ENCODE results near the gene DNAJC30. TPM values are rescaled to one million over a fixed set of nuclear protein-coding genes. Genes with fewer than 3 reads are reported as not detected.

Gene DNAJC30
- total and polyA plus RNA-seq, 2 donors (not counting 1 experiment from before 2014, with no cell fraction given), result 3.8 to 7.3 TPM

- Histone ChIP-seq H3K4me3 (replicated peaks in 1 of 4; ENCODE audit: control extremely low read depth in 1 of 4, insufficient read depth in 1 of 4, low read depth in 3 of 4, low read length in 4 of 4) (no peak overlapping the region), H3K9ac (ENCODE audit: insufficient read depth, low read length) (no peak overlapping the region), H3K27me3 (ENCODE audit: control insufficient read depth, insufficient read depth, low read length) (peaks cover 35% of the 10 kb centered on the region), H3K27ac (ENCODE audit: insufficient read depth, low read length) (no peak overlapping the region), H3K4me1 (ENCODE audit: control insufficient read depth, extremely low read depth, insufficient read depth, low read length) (no peaks in the 10 kb centered on the region), H3K79me2 (ENCODE audit: control insufficient read depth, insufficient read depth, low read length) (no peaks in the 10 kb centered on the region), H3K9me3 (ENCODE audit: control insufficient read depth, insufficient read depth, low read depth, low read length) (no peaks in the 10 kb centered on the region), H3K36me3 (ENCODE audit: control insufficient read depth, insufficient read depth, low read length) (no peaks in the 10 kb centered on the region), H3K4me2 (ENCODE audit: extremely low read depth, insufficient read depth, low read length) (no peak overlapping the region), H2AFZ (ENCODE audit: low read length) (no peak overlapping the region), H4K20me1 (ENCODE audit: control insufficient read depth, extremely low read depth, insufficient read depth, low read length) (no peaks in the 10 kb centered on the region)
- DNase-seq (ENCODE audit: low read depth in 2 of 2), result no peak
- TF ChIP-seq CTCF (conservative IDR thresholded peaks at IDR 0.05 in 1 of 2, IDR thresholded peaks at IDR 0.05 in 1 of 2; ENCODE audit: low read depth in 1 of 2, low read length in 2 of 2), result no peak
- no peak for TF ChIP-seq EZH2 (IDR thresholded peaks at IDR 0.05; ENCODE audit: low read length, missing control alignments)
These were observed 38.5 kb downstream of the DNAJC30 start for GRCh38 chr7:73644688-73645286.

- H3K4me3 ChIP-seq (replicated peaks in 1 of 4; ENCODE audit: control extremely low read depth in 1 of 4, insufficient read depth in 1 of 4, low read depth in 3 of 4, low read length in 4 of 4), result no peak overlapping the region
- peak in 1 of 2 donors; percentile 25 for DNase-seq (ENCODE audit: low read depth in 2 of 2)
- no peaks in the 10 kb centered on the region for H3K4me1 ChIP-seq (ENCODE audit: control insufficient read depth, extremely low read depth, insufficient read depth, low read length)
- no peak overlapping the region for H3K9ac ChIP-seq (ENCODE audit: insufficient read depth, low read length)
- peaks cover 23% of the 10 kb centered on the region for H3K27me3 ChIP-seq (ENCODE audit: control insufficient read depth, insufficient read depth, low read length)
- no peak overlapping the region for H3K27ac ChIP-seq (ENCODE audit: insufficient read depth, low read length)
- H4K20me1 ChIP-seq (ENCODE audit: control insufficient read depth, extremely low read depth, insufficient read depth, low read length), result no peaks in the 10 kb centered on the region
- no peak overlapping the region for H2AFZ ChIP-seq (ENCODE audit: low read length)
- TF ChIP-seq EZH2 (IDR thresholded peaks at IDR 0.05; ENCODE audit: low read length, missing control alignments), result no peak
- TF ChIP-seq CTCF (conservative IDR thresholded peaks at IDR 0.05 in 1 of 2, IDR thresholded peaks at IDR 0.05 in 1 of 2; ENCODE audit: low read depth in 1 of 2, low read length in 2 of 2), result no peak
- no peaks in the 10 kb centered on the region for H3K9me3 ChIP-seq (ENCODE audit: control insufficient read depth, insufficient read depth, low read depth, low read length)
- no peaks in the 10 kb centered on the region for H3K79me2 ChIP-seq (ENCODE audit: control insufficient read depth, insufficient read depth, low read length)
- H3K36me3 ChIP-seq (ENCODE audit: control insufficient read depth, insufficient read depth, low read length), result no peaks in the 10 kb centered on the region
- no peak overlapping the region for H3K4me2 ChIP-seq (ENCODE audit: extremely low read depth, insufficient read depth, low read length)
These were observed 40.4 kb downstream of the DNAJC30 start for GRCh38 chr7:73642834-73643233.

GRCh38 chr7:73638911-73639310 lies 44.3 kb downstream of the DNAJC30 start:
- no peak overlapping the region for H3K27ac ChIP-seq (ENCODE audit: insufficient read depth, low read length)
- no peaks in the 10 kb centered on the region for H3K79me2 ChIP-seq (ENCODE audit: control insufficient read depth, insufficient read depth, low read length)
- H3K27me3 ChIP-seq (ENCODE audit: control insufficient read depth, insufficient read depth, low read length), result peaks cover under 1% of the 10 kb centered on the region
- H3K9ac ChIP-seq (ENCODE audit: insufficient read depth, low read length), result no peak overlapping the region
- no peaks in the 10 kb centered on the region for H4K20me1 ChIP-seq (ENCODE audit: control insufficient read depth, extremely low read depth, insufficient read depth, low read length)
- no peaks in the 10 kb centered on the region for H3K9me3 ChIP-seq (ENCODE audit: control insufficient read depth, insufficient read depth, low read depth, low read length)
- H3K36me3 ChIP-seq (ENCODE audit: control insufficient read depth, insufficient read depth, low read length), result no peaks in the 10 kb centered on the region
- H3K4me1 ChIP-seq (ENCODE audit: control insufficient read depth, extremely low read depth, insufficient read depth, low read length), result no peaks in the 10 kb centered on the region
- no peak overlapping the region for H3K4me3 ChIP-seq (replicated peaks in 1 of 4; ENCODE audit: control extremely low read depth in 1 of 4, insufficient read depth in 1 of 4, low read depth in 3 of 4, low read length in 4 of 4)
- no peak for DNase-seq (ENCODE audit: low read depth in 2 of 2)
- H2AFZ ChIP-seq (ENCODE audit: low read length), result no peak overlapping the region
- H3K4me2 ChIP-seq (ENCODE audit: extremely low read depth, insufficient read depth, low read length), result no peak overlapping the region
- TF ChIP-seq CTCF (conservative IDR thresholded peaks at IDR 0.05 in 1 of 2, IDR thresholded peaks at IDR 0.05 in 1 of 2; ENCODE audit: low read depth in 1 of 2, low read length in 2 of 2), result no peak
- no peak for TF ChIP-seq EZH2 (IDR thresholded peaks at IDR 0.05; ENCODE audit: low read length, missing control alignments)
